GM23338 (cell line): ENCODE data around the gene ERP29. TPM values are rescaled to one million over a fixed set of nuclear protein-coding genes. Genes with fewer than 3 reads are reported as not detected.
A peak's percentile ranks its signal among the peaks of the same experiment; 100 is the strongest.

Experiments used
- ATAC-seq: fragments of 200-7000 bp; cut with Tn5 transposase; 3 replicates; pipeline ENCODE4 v1.9.1; 2020
- DNase-seq: peaks from one replicate; pipeline ENCODE4 v3.0.0-alpha.2; 2015; ENCODE audit warnings: low spot score
- H2AFZ ChIP-seq: fragments of 200-600 bp; sonication (generic); 2 replicates; pipeline ENCODE4 v1.8.0; 2016; ENCODE audit warnings: antibody characterized with exemption, mild to moderate bottlenecking, moderate library complexity
- H3F3A ChIP-seq: fragments of 200-600 bp; sonication (generic); replicated peaks from 2 replicates; pipeline ENCODE4 v1.8.0; 2017; ENCODE audit warnings: antibody characterized with exemption, mixed run types, low read depth
- H3K27ac ChIP-seq: fragments of 200-600 bp; sonication (generic); 2 replicates; pipeline ENCODE4 v1.6.1; 2016; ENCODE audit warnings: low read depth
- H3K27me3 ChIP-seq: fragments of 200-600 bp; sonication (generic); 2 replicates; pipeline ENCODE4 v1.8.0; 2016; ENCODE audit warnings: mild to moderate bottlenecking, mixed run types, moderate library complexity; ENCODE audit not compliant: insufficient read depth
- H3K36me3 ChIP-seq: fragments of 200-600 bp; sonication (generic); 2 replicates; pipeline ENCODE4 v1.8.0; 2016; ENCODE audit warnings: mild to moderate bottlenecking; ENCODE audit not compliant: insufficient read depth
- H3K4me1 ChIP-seq: fragments of 200-600 bp; sonication (generic); 2 replicates; pipeline ENCODE4 v1.8.0; 2016; ENCODE audit warnings: mild to moderate bottlenecking, moderate library complexity; ENCODE audit not compliant: insufficient read depth
- H3K4me2 ChIP-seq: fragments of 200-600 bp; sonication (generic); 2 replicates; pipeline ENCODE4 v1.7.1; 2017; ENCODE audit warnings: mixed run types
- H3K4me3 ChIP-seq: fragments of 200-600 bp; sonication (generic); 2 replicates; pipeline ENCODE4 v1.6.1; 2016; ENCODE audit warnings: mixed run types
- H3K79me2 ChIP-seq: fragments of 200-600 bp; sonication (generic); replicated peaks from 2 replicates; pipeline ENCODE4 v1.8.0; 2017; ENCODE audit warnings: mild to moderate bottlenecking; ENCODE audit not compliant: insufficient read depth
- H3K9me2 ChIP-seq: fragments of 200-600 bp; sonication (generic); 2 replicates; pipeline ENCODE4 v1.8.0; 2017; ENCODE audit not compliant: insufficient read depth
- H4K20me1 ChIP-seq: fragments of 200-600 bp; sonication (generic); replicated peaks from 2 replicates; pipeline ENCODE4 v1.8.0; 2017; ENCODE audit warnings: mild to moderate bottlenecking; ENCODE audit not compliant: insufficient read depth
- H3K27ac Mint-ChIP-seq: 2 replicates; pipeline ENCODE4 v1.8.0; 2020; ENCODE audit warnings: inconsistent platforms, mild to moderate bottlenecking, moderate library complexity, mixed read lengths
- H3K27me3 Mint-ChIP-seq: 3 replicates; pipeline ENCODE4 v1.8.0; 2022; ENCODE audit warnings: low read depth, mild to moderate bottlenecking, moderate library complexity, mixed read lengths, inconsistent platforms; ENCODE audit not compliant: insufficient read depth, poor library complexity
- H3K36me3 Mint-ChIP-seq: 3 replicates; pipeline ENCODE4 v1.8.0; 2021; ENCODE audit warnings: low read depth, mild to moderate bottlenecking, inconsistent platforms, moderate library complexity, mixed read lengths
- H3K4me1 Mint-ChIP-seq: 3 replicates; pipeline ENCODE4 v1.8.0; 2020; ENCODE audit warnings: mild to moderate bottlenecking, inconsistent platforms, mixed read lengths
- H3K4me3 Mint-ChIP-seq: 3 replicates; pipeline ENCODE4 v1.8.0; 2021; ENCODE audit warnings: moderate library complexity, mild to moderate bottlenecking, inconsistent platforms, mixed read lengths
- H3K9me3 Mint-ChIP-seq: 3 replicates; pipeline ENCODE4 v1.8.0; 2020; ENCODE audit warnings: moderate library complexity, mild to moderate bottlenecking, inconsistent platforms, mixed read lengths
- CREB1 ChIP-seq: fragments of 250-450 bp; sonication (Bioruptor Pico); IDR thresholded peaks from 2 replicates; pipeline ENCODE4 v1.5.0; 2020; ENCODE audit warnings: low read depth, mild to moderate bottlenecking, moderate library complexity
- EZH2 ChIP-seq: fragments of 200-600 bp; sonication (generic); IDR thresholded peaks from one replicate; pipeline ENCODE4 v1.8.0; 2017; ENCODE audit warnings: antibody characterized with exemption, mild to moderate bottlenecking, low read depth; ENCODE audit not compliant: unreplicated experiment
- NANOG ChIP-seq: IDR thresholded peaks from 2 replicates; pipeline ENCODE4 v1.6.1; 2016; ENCODE audit warnings: antibody characterized with exemption, borderline replicate concordance
- STAT1 ChIP-seq: IDR thresholded peaks from one replicate; pipeline ENCODE4 v1.6.1; 2016; ENCODE audit warnings: antibody characterized with exemption; ENCODE audit not compliant: unreplicated experiment
- ZNF331 ChIP-seq: fragments of 250-450 bp; sonication (Bioruptor Pico); IDR thresholded peaks from 2 replicates; pipeline ENCODE4 v1.5.0; 2020; ENCODE audit warnings: low read depth, mild to moderate bottlenecking, moderate library complexity
- ZNF462 ChIP-seq: fragments of 250-450 bp; sonication (Bioruptor Pico); IDR thresholded peaks from 2 replicates; pipeline ENCODE4 v1.5.0; 2020; ENCODE audit warnings: mild to moderate bottlenecking, moderate library complexity
- polyA plus RNA-seq: library from polyadenylated mRNA; unstranded; fragments of >200 nt; fragmentation: Nextera tagmentation; extraction: Ambion mirVana; gene quantifications from 2 replicates; pipeline ENCODE4 v1.2.1, GENCODE V29; 2016
- total RNA-seq: library from RNA; depleted of rRNA; stranded (reverse); fragments of >200 nt; shearing (Covaris generic); gene quantifications from 2 replicates; pipeline ENCODE4 v1.2.3, GENCODE V29; 2014
- TF ChIP-seq, protein P1 (sequence below): IDR thresholded peaks from 2 replicates; pipeline ENCODE4 v1.6.1; 2016; ENCODE audit warnings: antibody characterized with exemption
- TF ChIP-seq, protein P2 (sequence below): IDR thresholded peaks from one replicate; pipeline ENCODE4 v1.6.1; 2018; ENCODE audit warnings: antibody characterized with exemption; ENCODE audit not compliant: unreplicated experiment

The ERP29 gene
- total and polyA plus RNA-seq, 2 experiments from 2014 or later = 90.7 to 166 TPM

DNA sequence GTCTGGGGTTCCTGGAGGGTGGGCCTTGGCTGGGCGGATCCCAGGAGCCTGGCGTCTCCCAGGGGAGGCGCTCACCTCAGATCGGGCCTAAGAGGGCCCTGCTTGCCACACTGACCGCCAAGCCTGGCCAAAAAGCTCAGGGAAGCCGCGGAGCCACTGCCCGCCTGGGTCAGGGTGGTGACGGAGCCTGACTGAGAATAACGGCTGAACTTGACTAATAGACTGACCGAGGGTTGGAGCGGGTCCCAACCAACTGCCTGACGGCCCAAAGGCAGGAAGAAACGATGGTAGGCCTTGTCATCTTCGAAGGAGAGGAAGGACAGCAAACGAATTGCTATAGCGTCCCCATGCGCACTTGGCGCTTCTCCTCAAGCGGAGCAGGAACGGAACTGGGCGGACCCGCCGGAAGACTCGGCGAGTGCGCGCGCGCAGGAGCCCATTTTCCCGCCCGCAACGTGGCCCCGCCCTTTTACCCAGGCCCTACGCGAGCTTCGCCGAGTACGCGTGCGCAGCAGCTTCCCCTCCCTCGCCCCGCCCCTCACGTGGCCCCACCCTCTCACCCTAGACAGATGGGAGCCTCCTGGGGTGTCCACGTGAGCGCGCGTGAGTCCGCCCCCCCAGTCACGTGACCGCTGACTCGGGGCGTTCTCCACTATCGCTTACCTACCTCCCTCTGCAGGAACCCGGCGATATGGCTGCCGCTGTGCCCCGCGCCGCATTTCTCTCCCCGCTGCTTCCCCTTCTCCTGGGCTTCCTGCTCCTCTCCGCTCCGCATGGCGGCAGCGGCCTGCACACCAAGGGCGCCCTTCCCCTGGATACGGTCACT lies at the start of gene ERP29, which contains the start of gene TMEM116 (continued):
- no peak for TF ChIP-seq ZNF331 (CRISPR knock-in tag)

GRCh38 chr12:111964935-111965334 lies 48.3 kb upstream of the ERP29 start:
- no peak overlapping the region for H2AFZ ChIP-seq
- no peaks in the 10 kb centered on the region for H3K27me3 ChIP-seq
- H3K9me2 ChIP-seq = no peaks in the 10 kb centered on the region
- peak overlapping the region; percentile 39; the same call in 1 of the 2 replicates for H3K4me2 ChIP-seq
- H3K36me3 ChIP-seq = no peaks in the 10 kb centered on the region
- DNase-seq = no peak
- ATAC-seq = no peak
- H3K4me3 ChIP-seq = no peak overlapping the region
- no peaks in the 10 kb centered on the region for H4K20me1 ChIP-seq
- peaks cover 8% of the 10 kb centered on the region; the same call in 1 of the 2 replicates for H3K4me1 ChIP-seq
- Mint-ChIP-seq H3K9me3 (peaks cover 22% of the 10 kb centered on the region; the same call in 2 of the 3 replicates), H3K27ac (no peak overlapping the region), H3K4me3 (no peak overlapping the region), H3K36me3 (peaks cover 16% of the 10 kb centered on the region), H3K27me3 (peaks cover 2% of the 10 kb centered on the region), H3K4me1 (peaks cover 4% of the 10 kb centered on the region; the same call in 2 of the 3 replicates)
- no peak for TF ChIP-seq NANOG
- TF ChIP-seq, protein P1, sequence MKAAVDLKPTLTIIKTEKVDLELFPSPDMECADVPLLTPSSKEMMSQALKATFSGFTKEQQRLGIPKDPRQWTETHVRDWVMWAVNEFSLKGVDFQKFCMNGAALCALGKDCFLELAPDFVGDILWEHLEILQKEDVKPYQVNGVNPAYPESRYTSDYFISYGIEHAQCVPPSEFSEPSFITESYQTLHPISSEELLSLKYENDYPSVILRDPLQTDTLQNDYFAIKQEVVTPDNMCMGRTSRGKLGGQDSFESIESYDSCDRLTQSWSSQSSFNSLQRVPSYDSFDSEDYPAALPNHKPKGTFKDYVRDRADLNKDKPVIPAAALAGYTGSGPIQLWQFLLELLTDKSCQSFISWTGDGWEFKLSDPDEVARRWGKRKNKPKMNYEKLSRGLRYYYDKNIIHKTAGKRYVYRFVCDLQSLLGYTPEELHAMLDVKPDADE = no peak
- TF ChIP-seq, protein P2, sequence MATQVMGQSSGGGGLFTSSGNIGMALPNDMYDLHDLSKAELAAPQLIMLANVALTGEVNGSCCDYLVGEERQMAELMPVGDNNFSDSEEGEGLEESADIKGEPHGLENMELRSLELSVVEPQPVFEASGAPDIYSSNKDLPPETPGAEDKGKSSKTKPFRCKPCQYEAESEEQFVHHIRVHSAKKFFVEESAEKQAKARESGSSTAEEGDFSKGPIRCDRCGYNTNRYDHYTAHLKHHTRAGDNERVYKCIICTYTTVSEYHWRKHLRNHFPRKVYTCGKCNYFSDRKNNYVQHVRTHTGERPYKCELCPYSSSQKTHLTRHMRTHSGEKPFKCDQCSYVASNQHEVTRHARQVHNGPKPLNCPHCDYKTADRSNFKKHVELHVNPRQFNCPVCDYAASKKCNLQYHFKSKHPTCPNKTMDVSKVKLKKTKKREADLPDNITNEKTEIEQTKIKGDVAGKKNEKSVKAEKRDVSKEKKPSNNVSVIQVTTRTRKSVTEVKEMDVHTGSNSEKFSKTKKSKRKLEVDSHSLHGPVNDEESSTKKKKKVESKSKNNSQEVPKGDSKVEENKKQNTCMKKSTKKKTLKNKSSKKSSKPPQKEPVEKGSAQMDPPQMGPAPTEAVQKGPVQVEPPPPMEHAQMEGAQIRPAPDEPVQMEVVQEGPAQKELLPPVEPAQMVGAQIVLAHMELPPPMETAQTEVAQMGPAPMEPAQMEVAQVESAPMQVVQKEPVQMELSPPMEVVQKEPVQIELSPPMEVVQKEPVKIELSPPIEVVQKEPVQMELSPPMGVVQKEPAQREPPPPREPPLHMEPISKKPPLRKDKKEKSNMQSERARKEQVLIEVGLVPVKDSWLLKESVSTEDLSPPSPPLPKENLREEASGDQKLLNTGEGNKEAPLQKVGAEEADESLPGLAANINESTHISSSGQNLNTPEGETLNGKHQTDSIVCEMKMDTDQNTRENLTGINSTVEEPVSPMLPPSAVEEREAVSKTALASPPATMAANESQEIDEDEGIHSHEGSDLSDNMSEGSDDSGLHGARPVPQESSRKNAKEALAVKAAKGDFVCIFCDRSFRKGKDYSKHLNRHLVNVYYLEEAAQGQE = no peak
- peak overlapping the region; percentile 52; the same call in 1 of the 2 replicates for H3K27ac ChIP-seq
- no peaks in the 10 kb centered on the region for H3F3A ChIP-seq
- no peaks in the 10 kb centered on the region for H3K79me2 ChIP-seq

GRCh38 chr12:111971800-111972199 lies 41.4 kb upstream of the ERP29 start:
- Mint-ChIP-seq H3K4me1 (no peaks in the 10 kb centered on the region), H3K27me3 (peaks cover 2% of the 10 kb centered on the region), H3K9me3 (peaks cover 19% of the 10 kb centered on the region), H3K4me3 (no peak overlapping the region), H3K36me3 (peaks cover 14% of the 10 kb centered on the region; the same call in 2 of the 3 replicates), H3K27ac (no peak overlapping the region)
- H3K4me1 ChIP-seq = no peaks in the 10 kb centered on the region
- ATAC-seq (no peak), DNase-seq (no peak)
- H2AFZ ChIP-seq = no peak overlapping the region
- H3K79me2 ChIP-seq = no peaks in the 10 kb centered on the region
- H3K4me3 ChIP-seq = no peak overlapping the region
- no peak overlapping the region for H3K27ac ChIP-seq
- H3K9me2 ChIP-seq = 0 out of 2 replicates have a peak, but pooled peaks cover 3% of the 10 kb centered on the region
- no peaks in the 10 kb centered on the region for H4K20me1 ChIP-seq
- no peak overlapping the region for H3K4me2 ChIP-seq
- no peaks in the 10 kb centered on the region for H3K36me3 ChIP-seq
- H3F3A ChIP-seq = no peaks in the 10 kb centered on the region
- no peaks in the 10 kb centered on the region for H3K27me3 ChIP-seq
- no peak for TF ChIP-seq CREB1 (CRISPR knock-in tag)
- TF ChIP-seq ZNF462 (CRISPR knock-in tag) = no peak
- no peak for TF ChIP-seq EZH2
- no peak for TF ChIP-seq STAT1
